IMR-90 (cell line): Measurements from ENCODE around the gene GPR75. TPM values are rescaled to one million over a fixed set of nuclear protein-coding genes. Genes with fewer than 3 reads are reported as not detected.
A peak's percentile ranks its signal among the peaks of the same experiment; 100 is the strongest.

Experiments
- ATAC-seq: fragments of 200-7000 bp; cut with Tn5 transposase; 2 replicates; pipeline ENCODE4 v1.9.1; 2020; ENCODE audit warnings: low read depth, mild to moderate bottlenecking, moderate library complexity
- BruUV-seq: library from RNA; stranded (reverse); fragments of 400-500 nt; replicated peaks from 2 replicates; lab custom pipeline; 2021; lab: Mats Ljungman, UMichigan
- CTCF ChIA-PET: fragments of 300-600 bp; formaldehyde crosslinking; extraction: SDS; loops from one replicate; lab custom pipeline; 2021; ENCODE audit warnings: antibody characterized with exemption; lab: Yijun Ruan, JAX
- POLR2A ChIA-PET: fragments of 300-600 bp; sonication (Branson Sonifier 250); formaldehyde crosslinking; loops from one replicate; lab custom pipeline; 2022; ENCODE audit warnings: antibody characterized with exemption; ENCODE audit not compliant: unreplicated experiment; lab: Charles Lee
- DNase-seq: peaks from one replicate; pipeline ENCODE4 v3.0.0; 2013
- H2AFZ ChIP-seq: replicated peaks from 2 replicates; pipeline ENCODE3; 2013; ENCODE audit warnings: low read length, mild to moderate bottlenecking; ENCODE audit not compliant: poor library complexity
- H2AK5ac ChIP-seq: 2 replicates; pipeline ENCODE4 v1.6.1; 2013; ENCODE audit warnings: low read depth, low read length, inconsistent platforms
- H2AK9ac ChIP-seq: replicated peaks from 2 replicates; pipeline ENCODE3; 2013; ENCODE audit warnings: mild to moderate bottlenecking, low read depth, low read length, moderate library complexity; ENCODE audit not compliant: poor library complexity
- H2BK120ac ChIP-seq: 2 replicates; pipeline ENCODE4 v1.6.1; 2013; ENCODE audit warnings: low read depth, low read length, inconsistent platforms
- H2BK15ac ChIP-seq: 3 replicates; pipeline ENCODE4 v1.6.1; 2013; ENCODE audit warnings: low read depth, low read length, inconsistent platforms
- H2BK20ac ChIP-seq: 2 replicates; pipeline ENCODE4 v1.6.1; 2013; ENCODE audit warnings: low read depth, mild to moderate bottlenecking, inconsistent platforms, low read length, moderate library complexity
- H2BK5ac ChIP-seq: 2 replicates; pipeline ENCODE4 v1.6.1; 2013; ENCODE audit warnings: mild to moderate bottlenecking, low read depth, low read length, inconsistent platforms; ENCODE audit not compliant: poor library complexity, severe bottlenecking
- H3K14ac ChIP-seq: replicated peaks from 2 replicates; pipeline ENCODE4 v1.6.1; 2013; ENCODE audit warnings: low read depth, low read length, inconsistent platforms
- H3K18ac ChIP-seq: 2 replicates; pipeline ENCODE4 v1.6.1; 2013; ENCODE audit warnings: low read depth, low read length, control low read depth
- H3K23ac ChIP-seq: 2 replicates; pipeline ENCODE4 v1.6.1; 2013; ENCODE audit warnings: low read depth, low read length, inconsistent platforms
- H3K27ac ChIP-seq: 2 replicates; pipeline ENCODE4 v1.5.1; 2013; ENCODE audit warnings: mild to moderate bottlenecking, control low read depth, low read length; ENCODE audit not compliant: insufficient read depth
- H3K27me3 ChIP-seq: 2 replicates; pipeline ENCODE4 v1.6.1; 2013; ENCODE audit warnings: low read length; ENCODE audit not compliant: control insufficient read depth, insufficient read depth
- H3K36me3 ChIP-seq: 2 replicates; pipeline ENCODE4 v1.6.1; 2013; ENCODE audit warnings: low read length, mixed read lengths; ENCODE audit not compliant: control insufficient read depth, insufficient read depth
- H3K4ac ChIP-seq: 2 replicates; pipeline ENCODE4 v1.6.1; 2013; ENCODE audit warnings: low read depth, low read length, inconsistent platforms
- H3K4me1 ChIP-seq: 2 replicates; pipeline ENCODE4 v1.6.1; 2013; ENCODE audit warnings: low read length, mixed read lengths; ENCODE audit not compliant: control insufficient read depth, insufficient read depth
- H3K4me2 ChIP-seq: 2 replicates; pipeline ENCODE4 v1.6.1; 2013; ENCODE audit warnings: low read depth, mild to moderate bottlenecking, control low read depth, low read length, moderate library complexity
- H3K4me3 ChIP-seq: 2 replicates; pipeline ENCODE4 v1.5.1; 2013; ENCODE audit warnings: low read depth, mild to moderate bottlenecking, control low read depth, low read length, moderate library complexity; ENCODE audit not compliant: insufficient read depth
- H3K56ac ChIP-seq: 2 replicates; pipeline ENCODE4 v1.6.1; 2013; ENCODE audit warnings: low read length, inconsistent platforms; ENCODE audit not compliant: insufficient read depth; ENCODE audit errors: extremely low read depth
- H3K79me1 ChIP-seq, 2 experiments: 2 replicates each; pipeline ENCODE4 v1.6.1; 2013; ENCODE audit warnings: low read length in 2 of 2, inconsistent platforms in 1 of 2, low read depth in 1 of 2
- H3K9ac ChIP-seq: 2 replicates; pipeline ENCODE4 v1.6.1; 2013; ENCODE audit warnings: low read depth, low read length, control low read depth
- H3K9me1 ChIP-seq: 2 replicates; pipeline ENCODE4 v1.6.1; 2013; ENCODE audit warnings: low read length, inconsistent platforms; ENCODE audit not compliant: insufficient read depth
- H3K9me3 ChIP-seq: 2 replicates; pipeline ENCODE4 v1.6.1; 2013; ENCODE audit warnings: low read length; ENCODE audit not compliant: control insufficient read depth, insufficient read depth
- H4K20me1 ChIP-seq: 2 replicates; pipeline ENCODE4 v1.6.1; 2013; ENCODE audit warnings: low read length, inconsistent platforms; ENCODE audit not compliant: insufficient read depth
- H4K5ac ChIP-seq: 2 replicates; pipeline ENCODE4 v1.6.1; 2013; ENCODE audit warnings: mild to moderate bottlenecking, low read depth, low read length, control low read depth
- H4K8ac ChIP-seq, 2 experiments: 2 replicates each; pipeline ENCODE4 v1.6.1; 2013; ENCODE audit warnings: low read depth in 2 of 2, low read length in 2 of 2, control low read depth in 1 of 2, inconsistent platforms in 1 of 2
- H4K91ac ChIP-seq: 2 replicates; pipeline ENCODE4 v1.6.1; 2013; ENCODE audit warnings: low read depth, low read length, inconsistent platforms; ENCODE audit not compliant: insufficient read depth
- BHLHE40 ChIP-seq: fragments of 150-350 bp; IDR thresholded peaks from 2 replicates; pipeline ENCODE4 v1.6.1; 2016; ENCODE audit warnings: mild to moderate bottlenecking, low read depth, low read length
- CEBPB ChIP-seq: IDR thresholded peaks from 2 replicates; pipeline ENCODE4 v1.6.1; 2012; ENCODE audit warnings: low read depth, low read length, improper control_type of control experiment
- WGBS, 2 experiments: methylation state at CpG; one replicate each; pipeline versions ENCODE4 v1.1.5 to v1.1.7; 2013; ENCODE audit warnings: missing lambda C conversion rate in 2 of 2; ENCODE audit not compliant: insufficient read length in 1 of 2; ENCODE audit errors: extremely low coverage in 2 of 2; 5-methylcytosine and 5-hydroxymethylcytosine counted together
- dilution Hi-C: fragments of 300-500 bp; cut with HindIII; formaldehyde crosslinking; loops from one replicate; pipeline ENCODE4 v1.14.3; 2018; ENCODE audit warnings: low sequenced_read_pairs; ENCODE audit not compliant: unreplicated experiment
- in situ Hi-C: fragments of 300-500 bp; cut with MboI; formaldehyde crosslinking; loops from 3 replicates; pipeline ENCODE4 v1.14.3; 2019; ENCODE audit warnings: low sequenced_read_pairs, inconsistent platforms, mixed read lengths
- intact Hi-C: fragments of 100-400 bp; cut with micrococcal nuclease; formaldehyde crosslinking; loops from 2 replicates; pipeline ENCODE4 v1.10.0; 2022
- polyA plus RNA-seq, 3 experiments: library from polyadenylated mRNA; depleted of rRNA; stranded (reverse); fragments of >200 nt; gene quantifications; 2 replicates each; pipeline ENCODE4 v1.2.3, GENCODE V29; 2012; ENCODE audit warnings: low replicate concordance in 1 of 3
- total RNA-seq: library from RNA; depleted of rRNA; stranded (reverse); fragments of >200 nt; gene quantifications from 2 replicates; pipeline ENCODE4 v1.2.3, GENCODE V29; 2012

Gene GPR75
- total and polyA plus RNA-seq, 2 of the 4 experiments (the other 2 are of a cell fraction): 1.4 to 2.1 TPM

- Histone ChIP-seq H2BK5ac (no peak overlapping the region), H3K9me3 (no peaks in the 10 kb centered on the region), H3K27ac (no peak overlapping the region), H3K36me3 (peaks cover 50% of the 10 kb centered on the region), H2AK9ac (no peak overlapping the region), H3K4ac (no peak overlapping the region), H4K20me1 (no peaks in the 10 kb centered on the region), H3K23ac (no peak overlapping the region), H2BK20ac (no peak overlapping the region), H3K9me1 (no peaks in the 10 kb centered on the region), H4K91ac (no peak overlapping the region), H2BK15ac (no peak overlapping the region), H3K18ac (no peak overlapping the region), H3K4me2 (no peak overlapping the region), H3K4me3 (no peak overlapping the region), H3K56ac (no peak overlapping the region), H4K8ac (no peak overlapping the region), H3K79me1 (peaks cover 11 to 13% of the 10 kb centered on the region in 2 experiments; a peak in 3 of 4 replicates), H3K27me3 (no peaks in the 10 kb centered on the region), H4K5ac (no peak overlapping the region), H2BK120ac (no peak overlapping the region), H3K4me1 (no peaks in the 10 kb centered on the region), H3K14ac (no peak overlapping the region), H2AK5ac (no peak overlapping the region), H2AFZ (no peak overlapping the region), H3K9ac (no peak overlapping the region)
- CTCF ChIA-PET: no interaction called here
- POLR2A ChIA-PET: interaction anchor here (0.6 kb wide), 1 partner anchor 106 kb away, joined by 3 read pairs; no protein-coding TSS in a partner anchor
- intact Hi-C loops: loop anchor here (2.0 kb wide), 1 partner anchor 14 kb away; no protein-coding TSS in a partner anchor
- no peak for ATAC-seq
- DNase-seq: no peak
- no peak for TF ChIP-seq BHLHE40
- TF ChIP-seq CEBPB: peak; percentile 74
- no CpG with 5 or more reads among the region's 5 CpGs for WGBS, 2 experiments
- dilution Hi-C loops: no loop called here
- in situ Hi-C loops: no loop called here
- no TSS peak for BruUV-seq
Measured at GRCh38 chr2:53886406-53887280, 26.9 kb upstream of the GPR75 start.
